HepG2 (cell line): ENCODE data around the gene MTHFD1L. TPM values are rescaled to one million over a fixed set of nuclear protein-coding genes. Genes with fewer than 3 reads are reported as not detected.

ENCODE experiments used
- ATAC-seq: fragments of 200-7000 bp; cut with Tn5 transposase; 3 replicates; pipeline ENCODE4 v1.9.1; 2020; ENCODE audit warnings: mild to moderate bottlenecking, moderate library complexity
- BruUV-seq: library from RNA; stranded (reverse); fragments of 400-500 nt; replicated peaks from 2 replicates; lab custom pipeline; 2021; lab: Mats Ljungman, UMichigan
- CTCF ChIA-PET: fragments of 300-600 bp; formaldehyde crosslinking; extraction: SDS; loops from one replicate; lab custom pipeline; 2021; ENCODE audit warnings: low total read pairs, inconsistent platforms, low intra/inter-chr PET ratio; lab: Yijun Ruan, JAX
- POLR2A ChIA-PET: fragments of 350-600 bp; sonication (Branson Sonifier 250); formaldehyde crosslinking; loops from one replicate; lab custom pipeline; 2020; ENCODE audit warnings: antibody characterized with exemption, inconsistent platforms; lab: Yijun Ruan, JAX
- DNase-seq: peaks from one replicate; pipeline ENCODE4 v3.0.0-alpha.2; 2015; ENCODE audit warnings: low spot score
- FAIRE-seq: peaks from 3 replicates; lab custom pipeline; 2011; peaks lifted over from hg19 to GRCh38; lab: Jason Lieb, UNC
- H2AFZ ChIP-seq: one replicate; pipeline ENCODE4 v1.6.1; 2011; ENCODE audit warnings: low read length, inconsistent platforms
- H3K27ac ChIP-seq: fragments of 300-600 bp; 3 replicates; pipeline ENCODE4 v1.8.0; 2011; ENCODE audit warnings: mixed run types, mild to moderate bottlenecking, mixed read lengths, low read length, inconsistent platforms; ENCODE audit not compliant: insufficient read depth; ENCODE audit errors: extremely low read length
- H3K27me3 ChIP-seq, 2 experiments: fragments of 200-600 bp in 1 of 2; 2 replicates in 1 of 2; 3 replicates in 1 of 2; pipeline versions ENCODE4 v1.6.0 to v1.8.0; 2011; ENCODE audit warnings: low read length in 2 of 2, mild to moderate bottlenecking in 2 of 2, moderate library complexity in 2 of 2, inconsistent platforms in 1 of 2; ENCODE audit not compliant: insufficient read depth in 2 of 2, control insufficient read depth in 1 of 2
- H3K36me3 ChIP-seq, 2 experiments: fragments of 200-600 bp in 1 of 2; replicated peaks in 1 of 2; 2 replicates in 1 of 2; 3 replicates in 1 of 2; pipeline versions ENCODE4 v1.5.1 to v1.8.0; 2011; ENCODE audit warnings: low read length in 2 of 2, inconsistent platforms in 1 of 2; ENCODE audit not compliant: insufficient read depth in 2 of 2, control insufficient read depth in 1 of 2
- H3K4me1 ChIP-seq: 2 replicates; pipeline ENCODE4 v1.5.1; 2012; ENCODE audit warnings: low read length, inconsistent platforms; ENCODE audit not compliant: insufficient read depth
- H3K4me2 ChIP-seq: 2 replicates; pipeline ENCODE4 v1.6.0; 2011; ENCODE audit warnings: low read depth, low read length, inconsistent platforms
- H3K4me3 ChIP-seq, 3 experiments: fragments of 200-600 bp in 1 of 3; sonication (generic), shearing (Covaris generic) in 1 of 3; replicated peaks in 1 of 3; 2 replicates each; pipeline ENCODE4 v1.5.1; 2011 to 2016; ENCODE audit warnings: low read length in 3 of 3, inconsistent platforms in 2 of 3, low read depth in 2 of 3, mild to moderate bottlenecking in 2 of 3, control low read depth in 1 of 3, mixed read lengths in 1 of 3; ENCODE audit not compliant: insufficient read depth in 1 of 3
- H3K79me2 ChIP-seq: one replicate; pipeline ENCODE4 v1.6.1; 2011; ENCODE audit warnings: low read length, inconsistent platforms; ENCODE audit not compliant: insufficient read depth
- H3K9ac ChIP-seq: 2 replicates; pipeline ENCODE4 v1.6.0; 2011; ENCODE audit warnings: mild to moderate bottlenecking, low read depth, low read length, inconsistent platforms; ENCODE audit not compliant: insufficient read depth
- H3K9me3 ChIP-seq: 2 replicates; pipeline ENCODE4 v1.5.1; 2012; ENCODE audit warnings: mild to moderate bottlenecking, low read length
- H4K20me1 ChIP-seq: 2 replicates; pipeline ENCODE4 v1.6.0; 2011; ENCODE audit warnings: inconsistent platforms, mild to moderate bottlenecking, low read length, moderate library complexity; ENCODE audit not compliant: insufficient read depth
- GZF1 ChIP-seq: sonication (generic); formaldehyde crosslinking; IDR thresholded peaks from 2 replicates; pipeline ENCODE4 v1.5.1; 2020; ENCODE audit warnings: mild to moderate bottlenecking, missing genetic modification reagents
- NFATC3 ChIP-seq: sonication (generic); formaldehyde crosslinking; IDR thresholded peaks from 2 replicates; pipeline ENCODE4 v1.5.1; 2020; ENCODE audit warnings: mild to moderate bottlenecking, missing genetic modification reagents
- RAD51 ChIP-seq: fragments of 450-650 bp; IDR thresholded peaks from 2 replicates; pipeline ENCODE4 v1.6.1; 2016; ENCODE audit warnings: borderline replicate concordance
- SATB2 ChIP-seq: sonication (generic); formaldehyde crosslinking; IDR thresholded peaks from 2 replicates; pipeline ENCODE4 v1.5.0; 2020; ENCODE audit warnings: missing genetic modification reagents
- SIN3A ChIP-seq: IDR thresholded peaks from 2 replicates; pipeline ENCODE4 v1.6.1; 2011; ENCODE audit warnings: low read depth, mild to moderate bottlenecking, control low read depth, low read length, borderline replicate concordance
- SRSF9 ChIP-seq: fragments of 200-400 bp; formaldehyde crosslinking; IDR thresholded peaks from 2 replicates; pipeline ENCODE4 v1.6.1; 2018; ENCODE audit warnings: borderline replicate concordance, mild to moderate bottlenecking, low read depth, low read length; ENCODE audit not compliant: insufficient read depth, poor library complexity, severe bottlenecking
- ZNF556 ChIP-seq: sonication (generic); formaldehyde crosslinking; IDR thresholded peaks from 2 replicates; pipeline ENCODE4 v1.4.0; 2020; ENCODE audit warnings: mild to moderate bottlenecking, missing genetic modification reagents, borderline replicate concordance
- ZNF557 ChIP-seq: sonication (generic); formaldehyde crosslinking; IDR thresholded peaks from 2 replicates; pipeline ENCODE4 v1.4.0; 2020; ENCODE audit warnings: missing genetic modification reagents
- ZNF7 ChIP-seq: IDR thresholded peaks from 2 replicates; pipeline ENCODE4 v1.6.1; 2016; ENCODE audit warnings: missing biosample characterization, missing genetic modification reagents
- ZNF749 ChIP-seq: sonication (generic); formaldehyde crosslinking; IDR thresholded peaks from 2 replicates; pipeline ENCODE4 v1.8.0; 2022; ENCODE audit warnings: mild to moderate bottlenecking, missing genetic modification reagents, moderate library complexity, borderline replicate concordance
- ZNF788 ChIP-seq: sonication (generic); formaldehyde crosslinking; IDR thresholded peaks from 2 replicates; pipeline ENCODE4 v1.5.0; 2020; ENCODE audit warnings: mild to moderate bottlenecking, missing genetic modification reagents, borderline replicate concordance
- WGBS: methylation state at CpG from one replicate; pipeline ENCODE4 v1.1.6; 2017; ENCODE audit warnings: low lambda C conversion rate; 5-methylcytosine and 5-hydroxymethylcytosine counted together
- in situ Hi-C: cut with HindIII; loops from 2 replicates; pipeline ENCODE4 v1.10.0; 2017; ENCODE audit warnings: low pct_unique_long_range_greater_than_20kb; ENCODE audit not compliant: extremely low pct_ligation_motif_present
- intact Hi-C: fragments of 100-400 bp; cut with micrococcal nuclease; formaldehyde crosslinking; loops from one replicate; pipeline ENCODE4 v1.10.0; 2022; ENCODE audit not compliant: unreplicated experiment
- polyA plus RNA-seq, 8 experiments: library from polyadenylated mRNA; depleted of rRNA in 3 of 8; stranded (reverse) in 7 of 8; unstranded in 1 of 8; fragments of >200 nt; fragmentation: Illumina TruSeq in 4 of 8; extraction: Trizol in 4 of 8; gene quantifications; 2 replicates each; pipeline versions ENCODE4 v1.2.1 to v1.2.3, GENCODE V29; 2011 to 2016; ENCODE audit warnings: low read depth in 4 of 8, missing spikeins in 1 of 8, mixed read lengths in 1 of 8; ENCODE audit not compliant: insufficient read depth in 1 of 8
- total RNA-seq, 5 experiments: library from RNA; depleted of rRNA; stranded (reverse); fragments of >200 nt; fragmentation: Illumina TruSeq; extraction: Trizol; gene quantifications; 2 replicates each; pipeline ENCODE4 v1.2.3, GENCODE V29; 2016; ENCODE audit warnings: low read depth in 1 of 5
- TF ChIP-seq, protein P1 (sequence below): sonication (generic); formaldehyde crosslinking; IDR thresholded peaks from 2 replicates; pipeline ENCODE4 v1.4.0; 2020; ENCODE audit warnings: mild to moderate bottlenecking, missing genetic modification reagents
- TF ChIP-seq, protein P2 (sequence below): sonication (generic); formaldehyde crosslinking; IDR thresholded peaks from 2 replicates; pipeline ENCODE4; 2020; ENCODE audit warnings: missing genetic modification reagents, mild to moderate bottlenecking, borderline replicate concordance
- TF ChIP-seq, protein P3 (sequence below): conservative IDR thresholded peaks from 2 replicates; pipeline ENCODE4 v1.6.1; 2018; ENCODE audit warnings: missing genetic modification reagents
- TF ChIP-seq, protein P4 (sequence below): sonication (generic); formaldehyde crosslinking; IDR thresholded peaks from 2 replicates; pipeline ENCODE4 v1.4.0; 2020; ENCODE audit warnings: mild to moderate bottlenecking, missing genetic modification reagents

Gene MTHFD1L
- total and polyA plus RNA-seq, 2 of the 13 experiments (the other 11 are each of a cell fraction or from before 2014, with no cell fraction given) = 24.0 to 39.6 TPM

DNA sequence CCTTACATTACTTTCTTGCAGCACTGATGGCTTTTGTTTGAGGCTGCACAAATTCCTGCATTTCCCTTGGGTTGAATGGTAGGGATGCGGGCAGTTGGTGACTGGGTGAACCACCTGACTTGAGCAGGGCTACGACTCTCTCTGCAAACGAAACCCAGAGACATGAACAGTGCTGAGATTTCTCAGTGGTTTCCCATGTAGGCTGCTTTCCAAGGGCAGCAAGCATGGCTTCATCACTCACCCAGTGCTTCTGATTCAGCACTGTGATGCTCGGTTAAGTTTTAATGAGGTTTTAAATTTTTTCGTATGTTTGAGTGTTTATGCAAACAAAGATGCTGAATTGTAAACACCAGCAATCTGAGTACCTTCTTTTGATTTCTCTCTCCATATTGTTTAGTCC, 127.2 kb downstream of the MTHFD1L start:
- 94% methylated on average over 5 of the region's 5 CpGs for WGBS
- TF ChIP-seq ZNF556 (CRISPR knock-in tag) (no peak), ZNF7 (CRISPR knock-in tag) (no peak), NFATC3 (CRISPR knock-in tag) (no peak), ZNF557 (CRISPR knock-in tag) (no peak), SRSF9 (no peak), SATB2 (CRISPR knock-in tag) (no peak), GZF1 (CRISPR knock-in tag) (no peak), RAD51 (no peak), SIN3A (no peak), ZNF749 (CRISPR knock-in tag) (no peak), ZNF788 (CRISPR knock-in tag) (no peak)
- TF ChIP-seq, protein P1, sequence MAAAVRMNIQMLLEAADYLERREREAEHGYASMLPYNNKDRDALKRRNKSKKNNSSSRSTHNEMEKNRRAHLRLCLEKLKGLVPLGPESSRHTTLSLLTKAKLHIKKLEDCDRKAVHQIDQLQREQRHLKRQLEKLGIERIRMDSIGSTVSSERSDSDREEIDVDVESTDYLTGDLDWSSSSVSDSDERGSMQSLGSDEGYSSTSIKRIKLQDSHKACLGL (CRISPR knock-in tag) = no peak
- TF ChIP-seq, protein P2, sequence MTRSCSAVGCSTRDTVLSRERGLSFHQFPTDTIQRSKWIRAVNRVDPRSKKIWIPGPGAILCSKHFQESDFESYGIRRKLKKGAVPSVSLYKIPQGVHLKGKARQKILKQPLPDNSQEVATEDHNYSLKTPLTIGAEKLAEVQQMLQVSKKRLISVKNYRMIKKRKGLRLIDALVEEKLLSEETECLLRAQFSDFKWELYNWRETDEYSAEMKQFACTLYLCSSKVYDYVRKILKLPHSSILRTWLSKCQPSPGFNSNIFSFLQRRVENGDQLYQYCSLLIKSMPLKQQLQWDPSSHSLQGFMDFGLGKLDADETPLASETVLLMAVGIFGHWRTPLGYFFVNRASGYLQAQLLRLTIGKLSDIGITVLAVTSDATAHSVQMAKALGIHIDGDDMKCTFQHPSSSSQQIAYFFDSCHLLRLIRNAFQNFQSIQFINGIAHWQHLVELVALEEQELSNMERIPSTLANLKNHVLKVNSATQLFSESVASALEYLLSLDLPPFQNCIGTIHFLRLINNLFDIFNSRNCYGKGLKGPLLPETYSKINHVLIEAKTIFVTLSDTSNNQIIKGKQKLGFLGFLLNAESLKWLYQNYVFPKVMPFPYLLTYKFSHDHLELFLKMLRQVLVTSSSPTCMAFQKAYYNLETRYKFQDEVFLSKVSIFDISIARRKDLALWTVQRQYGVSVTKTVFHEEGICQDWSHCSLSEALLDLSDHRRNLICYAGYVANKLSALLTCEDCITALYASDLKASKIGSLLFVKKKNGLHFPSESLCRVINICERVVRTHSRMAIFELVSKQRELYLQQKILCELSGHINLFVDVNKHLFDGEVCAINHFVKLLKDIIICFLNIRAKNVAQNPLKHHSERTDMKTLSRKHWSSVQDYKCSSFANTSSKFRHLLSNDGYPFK (CRISPR knock-in tag) = no peak
- TF ChIP-seq, protein P3, sequence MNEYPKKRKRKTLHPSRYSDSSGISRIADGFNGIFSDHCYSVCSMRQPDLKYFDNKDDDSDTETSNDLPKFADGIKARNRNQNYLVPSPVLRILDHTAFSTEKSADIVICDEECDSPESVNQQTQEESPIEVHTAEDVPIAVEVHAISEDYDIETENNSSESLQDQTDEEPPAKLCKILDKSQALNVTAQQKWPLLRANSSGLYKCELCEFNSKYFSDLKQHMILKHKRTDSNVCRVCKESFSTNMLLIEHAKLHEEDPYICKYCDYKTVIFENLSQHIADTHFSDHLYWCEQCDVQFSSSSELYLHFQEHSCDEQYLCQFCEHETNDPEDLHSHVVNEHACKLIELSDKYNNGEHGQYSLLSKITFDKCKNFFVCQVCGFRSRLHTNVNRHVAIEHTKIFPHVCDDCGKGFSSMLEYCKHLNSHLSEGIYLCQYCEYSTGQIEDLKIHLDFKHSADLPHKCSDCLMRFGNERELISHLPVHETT (CRISPR knock-in tag) = no peak
- TF ChIP-seq, protein P4, sequence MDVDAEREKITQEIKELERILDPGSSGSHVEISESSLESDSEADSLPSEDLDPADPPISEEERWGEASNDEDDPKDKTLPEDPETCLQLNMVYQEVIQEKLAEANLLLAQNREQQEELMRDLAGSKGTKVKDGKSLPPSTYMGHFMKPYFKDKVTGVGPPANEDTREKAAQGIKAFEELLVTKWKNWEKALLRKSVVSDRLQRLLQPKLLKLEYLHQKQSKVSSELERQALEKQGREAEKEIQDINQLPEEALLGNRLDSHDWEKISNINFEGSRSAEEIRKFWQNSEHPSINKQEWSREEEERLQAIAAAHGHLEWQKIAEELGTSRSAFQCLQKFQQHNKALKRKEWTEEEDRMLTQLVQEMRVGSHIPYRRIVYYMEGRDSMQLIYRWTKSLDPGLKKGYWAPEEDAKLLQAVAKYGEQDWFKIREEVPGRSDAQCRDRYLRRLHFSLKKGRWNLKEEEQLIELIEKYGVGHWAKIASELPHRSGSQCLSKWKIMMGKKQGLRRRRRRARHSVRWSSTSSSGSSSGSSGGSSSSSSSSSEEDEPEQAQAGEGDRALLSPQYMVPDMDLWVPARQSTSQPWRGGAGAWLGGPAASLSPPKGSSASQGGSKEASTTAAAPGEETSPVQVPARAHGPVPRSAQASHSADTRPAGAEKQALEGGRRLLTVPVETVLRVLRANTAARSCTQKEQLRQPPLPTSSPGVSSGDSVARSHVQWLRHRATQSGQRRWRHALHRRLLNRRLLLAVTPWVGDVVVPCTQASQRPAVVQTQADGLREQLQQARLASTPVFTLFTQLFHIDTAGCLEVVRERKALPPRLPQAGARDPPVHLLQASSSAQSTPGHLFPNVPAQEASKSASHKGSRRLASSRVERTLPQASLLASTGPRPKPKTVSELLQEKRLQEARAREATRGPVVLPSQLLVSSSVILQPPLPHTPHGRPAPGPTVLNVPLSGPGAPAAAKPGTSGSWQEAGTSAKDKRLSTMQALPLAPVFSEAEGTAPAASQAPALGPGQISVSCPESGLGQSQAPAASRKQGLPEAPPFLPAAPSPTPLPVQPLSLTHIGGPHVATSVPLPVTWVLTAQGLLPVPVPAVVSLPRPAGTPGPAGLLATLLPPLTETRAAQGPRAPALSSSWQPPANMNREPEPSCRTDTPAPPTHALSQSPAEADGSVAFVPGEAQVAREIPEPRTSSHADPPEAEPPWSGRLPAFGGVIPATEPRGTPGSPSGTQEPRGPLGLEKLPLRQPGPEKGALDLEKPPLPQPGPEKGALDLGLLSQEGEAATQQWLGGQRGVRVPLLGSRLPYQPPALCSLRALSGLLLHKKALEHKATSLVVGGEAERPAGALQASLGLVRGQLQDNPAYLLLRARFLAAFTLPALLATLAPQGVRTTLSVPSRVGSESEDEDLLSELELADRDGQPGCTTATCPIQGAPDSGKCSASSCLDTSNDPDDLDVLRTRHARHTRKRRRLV = no peak

More for the DNA sequence above, 127.2 kb downstream of the MTHFD1L start:
- H3K4me2 ChIP-seq = no peak overlapping the region
- no peak overlapping the region for H3K9ac ChIP-seq
- H3K27ac ChIP-seq = no peak overlapping the region
- POLR2A ChIA-PET = no interaction called here
- no TSS peak for BruUV-seq
- peaks cover 7 to 21% of the 10 kb centered on the region in 2 experiments for H3K36me3 ChIP-seq
- ATAC-seq (no peak), FAIRE-seq (no peak), DNase-seq (no peak)
- in situ Hi-C loops = no loop called here
- no peaks in the 10 kb centered on the region for H4K20me1 ChIP-seq
- no peak overlapping the region for H2AFZ ChIP-seq
- H3K27me3 ChIP-seq = no peaks in the 10 kb centered on the region
- CTCF ChIA-PET = no interaction called here
- H3K4me1 ChIP-seq = no peaks in the 10 kb centered on the region
- intact Hi-C loops = no loop called here
- no peak overlapping the region for H3K4me3 ChIP-seq
- no peaks in the 10 kb centered on the region for H3K79me2 ChIP-seq
- H3K9me3 ChIP-seq = no peaks in the 10 kb centered on the region
